ENCODE data around the gene FMN1. TPM values are rescaled to one million over a fixed set of nuclear protein-coding genes. Genes with fewer than 3 reads are reported as not detected.

Gene FMN1
- polyA plus RNA-seq, 2 of the 4 experiments (the other 2 are of a cell fraction), result 0.53 to 2.2 TPM

GRCh38 chr15:32866454-32867312 is 327.8 kb downstream of the FMN1 start:
- peak overlapping the region; percentile 89 for H3K27ac ChIP-seq
- 16% methylated on average over 6 of the region's 6 CpGs for WGBS (ENCODE audit: missing lambda C conversion rate)
- H3K4me2 ChIP-seq, result peak overlapping the region; percentile 72
- CTCF ChIA-PET, result interaction anchor here (0.6 to 2.3 kb wide), 11 partner anchors 8 to 204 kb away, joined by 3 to 7 read pairs (median 4); no protein-coding TSS in a partner anchor
- no peaks in the 10 kb centered on the region for H3K9me3 ChIP-seq
- FAIRE-seq (peak; percentile 32), DNase-seq (ENCODE audit: low read depth in 1 of 2, low spot score in 1 of 2) (peak; percentile 30 to 79), ATAC-seq (peak; percentile 75 to 83)
- peak overlapping the region; percentile 2; the same call in 1 of the 3 replicates for H3K4me3 ChIP-seq
- H3K4me1 ChIP-seq, result peaks cover 45% of the 10 kb centered on the region
- POLR2A ChIA-PET, result interaction anchor here (1.1 to 1.7 kb wide), 7 partner anchors 10 to 90 kb away, joined by 3 to 7 read pairs (median 4); no protein-coding TSS in a partner anchor
- no peak for TF ChIP-seq MAX (IDR thresholded peaks at IDR 0.05)
- no peak for TF ChIP-seq FOSL2 (IDR thresholded peaks at IDR 0.05)
- peak; percentile 32; the same call in 1 of the 2 replicates for TF ChIP-seq FOSL2 (CRISPR knock-in tag; IDR thresholded peaks at IDR 0.05)
- TF ChIP-seq KDM5A (IDR thresholded peaks at IDR 0.05), result no peak
- TF ChIP-seq HEYL (CRISPR knock-in tag; IDR thresholded peaks at IDR 0.05), result no peak
- TF ChIP-seq ZC3H11A (IDR thresholded peaks at IDR 0.05), result no peak
- no peak for TF ChIP-seq USF2 (IDR thresholded peaks at IDR 0.05)
- TF ChIP-seq JUN (IDR thresholded peaks at IDR 0.05), result 0 out of 5 replicates have a peak, but pooled peaks of 1 of the 2 experiments have one; percentile 22
- TF ChIP-seq BHLHE40 (IDR thresholded peaks at IDR 0.05; ENCODE audit: low read depth, low read length), result no peak
- no peak for TF ChIP-seq ATOH8 (CRISPR knock-in tag; IDR thresholded peaks at IDR 0.05; ENCODE audit: low read depth)
- TF ChIP-seq EP300 (IDR thresholded peaks at IDR 0.05), result peak in 1 of 2 experiments; percentile 14; a peak in 1 of 5 replicates
- TF ChIP-seq ZNF302 (CRISPR knock-in tag; IDR thresholded peaks at IDR 0.05), result no peak
- TF ChIP-seq ZSCAN20 (CRISPR knock-in tag; IDR thresholded peaks at IDR 0.05), result 0 out of 2 replicates have a peak, but pooled peaks have one; percentile 52
- no peak for TF ChIP-seq PBX3 (IDR thresholded peaks at IDR 0.05)
- TF ChIP-seq FOXS1 (CRISPR knock-in tag; IDR thresholded peaks at IDR 0.05), result no peak
- no peak for TF ChIP-seq NR3C1 (IDR thresholded peaks at IDR 0.05)
- no peak for TF ChIP-seq HDAC2 (IDR thresholded peaks at IDR 0.05)
- no peak for TF ChIP-seq NPAS2 (CRISPR knock-in tag; IDR thresholded peaks at IDR 0.05; ENCODE audit: borderline replicate concordance)
- TF ChIP-seq EHMT2 (IDR thresholded peaks at IDR 0.05; ENCODE audit: low read depth), result no peak
- no peak for TF ChIP-seq BCL3 (IDR thresholded peaks at IDR 0.05)
- no peak for TF ChIP-seq POLR2AphosphoS2 (conservative IDR thresholded peaks at IDR 0.05; ENCODE audit: low read length)
- peak; percentile 58; the same call in 1 of the 2 replicates for TF ChIP-seq EHF (CRISPR knock-in tag; IDR thresholded peaks at IDR 0.05)
- no peak for TF ChIP-seq HMGXB4 (CRISPR knock-in tag; IDR thresholded peaks at IDR 0.05; ENCODE audit: borderline replicate concordance)
- TF ChIP-seq POLR2A (IDR thresholded peaks at IDR 0.05; ENCODE audit: low read length), result no peak
- no peak for TF ChIP-seq ZFP36 (IDR thresholded peaks at IDR 0.05; ENCODE audit: borderline replicate concordance, partially characterized antibody)
- TF ChIP-seq JUNB (IDR thresholded peaks at IDR 0.05), result no peak
- no peak for TF ChIP-seq RFX5 (IDR thresholded peaks at IDR 0.05)
- no peak for TF ChIP-seq CBX2 (IDR thresholded peaks at IDR 0.05; ENCODE audit: borderline replicate concordance, low read depth)
- TF ChIP-seq HOXB5 (CRISPR knock-in tag; IDR thresholded peaks at IDR 0.05), result no peak
- TF ChIP-seq CHD4 (IDR thresholded peaks at IDR 0.05; ENCODE audit: borderline replicate concordance), result no peak
- no peak for TF ChIP-seq CHD2 (IDR thresholded peaks at IDR 0.05; ENCODE audit: low read length, partially characterized antibody)
- TF ChIP-seq MAZ (IDR thresholded peaks at IDR 0.05; ENCODE audit: borderline replicate concordance, low read depth, low read length), result no peak
- TF ChIP-seq PHF8 (IDR thresholded peaks at IDR 0.05; ENCODE audit: borderline replicate concordance, low read depth), result no peak
- no peak for TF ChIP-seq SMC3 (IDR thresholded peaks at IDR 0.05)
- TF ChIP-seq KDM1A (IDR thresholded peaks at IDR 0.05; ENCODE audit: low read depth), result no peak
- TF ChIP-seq TFCP2L1 (CRISPR knock-in tag; IDR thresholded peaks at IDR 0.05), result peak; percentile 82; the same call in 1 of the 2 replicates
- no peak for TF ChIP-seq FOSB (CRISPR knock-in tag; IDR thresholded peaks at IDR 0.05)

Data from A549 (cell line).